Ishikawa (cell line): Measurements from ENCODE around the gene EXOC4.

Experiments
- CEBPB ChIP-seq: IDR thresholded peaks from 2 replicates; pipeline ENCODE4 v1.6.1; 2012
- CREB1 ChIP-seq: IDR thresholded peaks from 2 replicates; pipeline ENCODE4 v1.6.1; 2012; ENCODE audit warnings: low read depth
- EGR1 ChIP-seq: IDR thresholded peaks from 2 replicates; pipeline ENCODE4 v1.6.1; 2012
- EP300 ChIP-seq: IDR thresholded peaks from 2 replicates; pipeline ENCODE4 v1.6.1; 2012; ENCODE audit warnings: borderline replicate concordance
- FOXM1 ChIP-seq: IDR thresholded peaks from 2 replicates; pipeline ENCODE4 v1.6.1; 2012; ENCODE audit warnings: low read depth, borderline replicate concordance
- NFIC ChIP-seq: IDR thresholded peaks from 2 replicates; pipeline ENCODE4 v1.6.1; 2012
- RAD21 ChIP-seq: IDR thresholded peaks from 2 replicates; pipeline ENCODE4 v1.6.1; 2012; ENCODE audit warnings: low read depth
- TAF1 ChIP-seq: IDR thresholded peaks from 2 replicates; pipeline ENCODE4 v1.6.1; 2012; ENCODE audit warnings: low read depth, mild to moderate bottlenecking
- TCF12 ChIP-seq: IDR thresholded peaks from 2 replicates; pipeline ENCODE4 v1.6.1; 2012; ENCODE audit warnings: low read depth
- TEAD4 ChIP-seq: IDR thresholded peaks from 2 replicates; pipeline ENCODE4 v1.6.1; 2012
- YY1 ChIP-seq: IDR thresholded peaks from 2 replicates; pipeline ENCODE4 v1.6.1; 2012; ENCODE audit warnings: low read depth
- ZBTB7A ChIP-seq: IDR thresholded peaks from 2 replicates; pipeline ENCODE4 v1.6.1; 2012; ENCODE audit warnings: low read depth
- TF ChIP-seq, protein P1 (sequence below): IDR thresholded peaks from 2 replicates; pipeline ENCODE4 v1.6.1; 2012
- TF ChIP-seq, protein P2 (sequence below): IDR thresholded peaks from 2 replicates; pipeline ENCODE4 v1.6.1; 2012; ENCODE audit warnings: low read depth, mild to moderate bottlenecking
- TF ChIP-seq, protein P3 (sequence below): IDR thresholded peaks from 2 replicates; pipeline ENCODE4 v1.6.1; 2012

Gene EXOC4

DNA sequence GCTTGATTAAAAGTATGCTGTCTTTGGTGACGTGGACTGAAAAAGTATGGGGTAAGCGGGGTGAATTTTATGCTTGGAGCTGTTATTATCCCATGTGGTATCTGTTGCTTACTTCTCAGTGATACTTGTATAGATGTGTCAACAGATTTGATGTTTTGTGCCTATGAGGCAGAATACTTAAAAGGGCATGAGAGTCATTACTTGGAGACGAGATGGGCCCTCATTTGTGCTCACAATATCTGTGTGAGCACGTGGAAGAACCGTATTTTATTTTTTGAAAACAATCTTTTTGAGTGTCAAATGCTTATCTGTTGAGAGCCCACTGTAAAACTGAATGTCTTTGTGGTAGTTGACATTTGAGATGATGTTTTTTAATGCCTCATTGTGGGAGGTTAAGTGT lies 281.9 kb downstream of the EXOC4 start:
- no peak for TF ChIP-seq CREB1
- no peak for TF ChIP-seq FOXM1
- TF ChIP-seq RAD21: no peak
- TF ChIP-seq TAF1: no peak
- TF ChIP-seq TEAD4: no peak
- TF ChIP-seq, protein P1, sequence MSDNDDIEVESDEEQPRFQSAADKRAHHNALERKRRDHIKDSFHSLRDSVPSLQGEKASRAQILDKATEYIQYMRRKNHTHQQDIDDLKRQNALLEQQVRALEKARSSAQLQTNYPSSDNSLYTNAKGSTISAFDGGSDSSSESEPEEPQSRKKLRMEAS: no peak
- no peak for TF ChIP-seq ZBTB7A
- TF ChIP-seq EGR1: no peak
- no peak for TF ChIP-seq CEBPB
- no peak for TF ChIP-seq YY1
- no peak for TF ChIP-seq TCF12
- TF ChIP-seq, protein P2, sequence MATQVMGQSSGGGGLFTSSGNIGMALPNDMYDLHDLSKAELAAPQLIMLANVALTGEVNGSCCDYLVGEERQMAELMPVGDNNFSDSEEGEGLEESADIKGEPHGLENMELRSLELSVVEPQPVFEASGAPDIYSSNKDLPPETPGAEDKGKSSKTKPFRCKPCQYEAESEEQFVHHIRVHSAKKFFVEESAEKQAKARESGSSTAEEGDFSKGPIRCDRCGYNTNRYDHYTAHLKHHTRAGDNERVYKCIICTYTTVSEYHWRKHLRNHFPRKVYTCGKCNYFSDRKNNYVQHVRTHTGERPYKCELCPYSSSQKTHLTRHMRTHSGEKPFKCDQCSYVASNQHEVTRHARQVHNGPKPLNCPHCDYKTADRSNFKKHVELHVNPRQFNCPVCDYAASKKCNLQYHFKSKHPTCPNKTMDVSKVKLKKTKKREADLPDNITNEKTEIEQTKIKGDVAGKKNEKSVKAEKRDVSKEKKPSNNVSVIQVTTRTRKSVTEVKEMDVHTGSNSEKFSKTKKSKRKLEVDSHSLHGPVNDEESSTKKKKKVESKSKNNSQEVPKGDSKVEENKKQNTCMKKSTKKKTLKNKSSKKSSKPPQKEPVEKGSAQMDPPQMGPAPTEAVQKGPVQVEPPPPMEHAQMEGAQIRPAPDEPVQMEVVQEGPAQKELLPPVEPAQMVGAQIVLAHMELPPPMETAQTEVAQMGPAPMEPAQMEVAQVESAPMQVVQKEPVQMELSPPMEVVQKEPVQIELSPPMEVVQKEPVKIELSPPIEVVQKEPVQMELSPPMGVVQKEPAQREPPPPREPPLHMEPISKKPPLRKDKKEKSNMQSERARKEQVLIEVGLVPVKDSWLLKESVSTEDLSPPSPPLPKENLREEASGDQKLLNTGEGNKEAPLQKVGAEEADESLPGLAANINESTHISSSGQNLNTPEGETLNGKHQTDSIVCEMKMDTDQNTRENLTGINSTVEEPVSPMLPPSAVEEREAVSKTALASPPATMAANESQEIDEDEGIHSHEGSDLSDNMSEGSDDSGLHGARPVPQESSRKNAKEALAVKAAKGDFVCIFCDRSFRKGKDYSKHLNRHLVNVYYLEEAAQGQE: no peak
- TF ChIP-seq, protein P3, sequence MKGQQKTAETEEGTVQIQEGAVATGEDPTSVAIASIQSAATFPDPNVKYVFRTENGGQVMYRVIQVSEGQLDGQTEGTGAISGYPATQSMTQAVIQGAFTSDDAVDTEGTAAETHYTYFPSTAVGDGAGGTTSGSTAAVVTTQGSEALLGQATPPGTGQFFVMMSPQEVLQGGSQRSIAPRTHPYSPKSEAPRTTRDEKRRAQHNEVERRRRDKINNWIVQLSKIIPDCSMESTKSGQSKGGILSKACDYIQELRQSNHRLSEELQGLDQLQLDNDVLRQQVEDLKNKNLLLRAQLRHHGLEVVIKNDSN: no peak

DNA sequence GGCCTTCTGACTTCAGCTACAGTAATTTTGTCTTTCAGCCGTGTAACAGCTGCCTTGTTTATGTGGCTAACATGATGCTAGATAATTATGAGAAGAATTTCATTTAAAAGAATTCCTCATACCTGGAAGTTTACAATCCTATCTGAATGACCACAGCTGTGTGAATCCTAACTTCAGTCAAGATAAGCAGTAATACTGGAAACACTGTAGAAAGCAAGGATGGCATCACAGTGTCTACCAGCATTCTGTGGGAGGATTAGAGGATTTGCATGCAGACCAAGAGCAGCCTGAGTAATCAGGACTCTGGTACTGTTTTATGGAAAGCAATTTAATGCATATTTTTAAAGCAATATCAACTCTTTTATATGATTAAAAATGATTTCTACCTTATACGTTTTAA lies 282.4 kb downstream of the EXOC4 start:
- TF ChIP-seq RAD21: no peak
- TF ChIP-seq CEBPB: no peak

DNA sequence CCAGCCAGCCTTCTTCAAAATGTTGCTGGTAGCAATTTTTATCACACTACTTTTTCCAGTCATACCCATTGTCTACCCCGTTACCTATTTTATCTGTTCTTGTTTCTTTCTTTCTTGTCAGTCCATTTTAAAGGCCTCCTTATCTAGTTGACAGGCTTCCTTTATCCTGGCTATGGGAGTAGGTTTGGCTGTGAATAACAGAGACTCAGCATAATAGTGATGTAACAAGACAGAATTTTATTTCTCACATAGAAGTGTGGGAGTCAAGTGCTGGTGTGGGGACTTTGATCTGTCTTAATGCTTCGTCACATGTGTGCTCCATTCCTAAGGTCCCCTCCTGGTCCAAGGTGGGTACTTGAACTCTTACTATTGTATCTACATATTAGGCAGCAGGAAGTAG lies 283.6 kb downstream of the EXOC4 start:
- TF ChIP-seq ZBTB7A: no peak
- no peak for TF ChIP-seq CEBPB
- TF ChIP-seq EGR1: no peak
- TF ChIP-seq, protein P3: no peak
- TF ChIP-seq CREB1: no peak
- TF ChIP-seq, protein P1: no peak
- no peak for TF ChIP-seq TEAD4
- no peak for TF ChIP-seq NFIC
- TF ChIP-seq FOXM1: no peak
- no peak for TF ChIP-seq YY1
- TF ChIP-seq RAD21: no peak
- TF ChIP-seq TAF1: no peak
- TF ChIP-seq, protein P2: no peak
- TF ChIP-seq EP300: no peak
- no peak for TF ChIP-seq TCF12

DNA sequence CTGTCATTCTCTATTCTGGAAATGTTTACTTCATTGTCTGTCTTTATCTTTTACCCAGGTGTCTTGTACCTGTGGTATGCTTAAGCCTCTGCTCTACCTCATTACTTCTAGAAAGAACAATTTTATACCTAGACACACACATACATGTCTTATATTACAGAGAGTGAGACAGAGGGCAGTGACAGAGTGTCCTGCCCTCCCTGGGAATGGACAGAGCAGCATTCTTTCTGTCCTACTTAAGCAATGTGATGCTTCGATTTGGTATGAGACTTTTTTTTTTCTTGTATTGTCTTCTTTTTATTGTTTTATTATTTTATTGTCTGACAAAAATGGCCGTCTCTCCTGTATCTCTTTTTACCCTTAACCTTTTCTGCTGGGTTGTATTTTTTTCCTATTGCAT lies 286.1 kb downstream of the EXOC4 start:
- TF ChIP-seq FOXM1 (no peak), TEAD4 (no peak), CEBPB (no peak), RAD21 (no peak), ZBTB7A (no peak), TAF1 (no peak), YY1 (no peak), EGR1 (no peak), NFIC (no peak), CREB1 (no peak), EP300 (no peak), TCF12 (no peak)
- TF ChIP-seq, protein P1: no peak
- TF ChIP-seq, protein P2: no peak
